WTC11 (cell line): ENCODE measurements around the gene RPTN.

Experiments
- CTCF ChIP-seq: fragments of 200-600 bp; IDR thresholded peaks from 2 replicates; pipeline ENCODE4 v1.8.0; 2022; ENCODE audit warnings: antibody characterized with exemption
- NFATC4 ChIP-seq: fragments of 250-450 bp; sonication (Bioruptor Pico); IDR thresholded peaks from 2 replicates; pipeline ENCODE4 v1.9.0; 2021; ENCODE audit warnings: mild to moderate bottlenecking
- SMAD4 ChIP-seq: sonication (generic); formaldehyde crosslinking; IDR thresholded peaks from 2 replicates; pipeline ENCODE4 v1.8.0; 2022; ENCODE audit warnings: mild to moderate bottlenecking, missing genetic modification reagents

- no peak for TF ChIP-seq NFATC4 (CRISPR knock-in tag)
- TF ChIP-seq SMAD4 (CRISPR knock-in tag): no peak
- TF ChIP-seq CTCF: no peak
Measured at GRCh38 chr1:152130186-152130585, 28.8 kb downstream of the RPTN start.
